HepG2 (cell line): ENCODE data around the gene SRRM3. TPM values are rescaled to one million over a fixed set of nuclear protein-coding genes. Genes with fewer than 3 reads are reported as not detected.

Experiments used
- ATAC-seq: fragments of 200-7000 bp; cut with Tn5 transposase; 3 replicates; pipeline ENCODE4 v1.9.1; 2020; ENCODE audit warnings: mild to moderate bottlenecking, moderate library complexity
- BruUV-seq: library from RNA; stranded (reverse); fragments of 400-500 nt; replicated peaks from 2 replicates; lab custom pipeline; 2021; lab: Mats Ljungman, UMichigan
- CTCF ChIA-PET: fragments of 300-600 bp; formaldehyde crosslinking; extraction: SDS; loops from one replicate; lab custom pipeline; 2021; ENCODE audit warnings: low total read pairs, inconsistent platforms, low intra/inter-chr PET ratio; lab: Yijun Ruan, JAX
- POLR2A ChIA-PET: fragments of 350-600 bp; sonication (Branson Sonifier 250); formaldehyde crosslinking; loops from one replicate; lab custom pipeline; 2020; ENCODE audit warnings: antibody characterized with exemption, inconsistent platforms; lab: Yijun Ruan, JAX
- DNase-seq: peaks from one replicate; pipeline ENCODE4 v3.0.0-alpha.2; 2015; ENCODE audit warnings: low spot score
- FAIRE-seq: peaks from 3 replicates; lab custom pipeline; 2011; peaks lifted over from hg19 to GRCh38; lab: Jason Lieb, UNC
- H2AFZ ChIP-seq: one replicate; pipeline ENCODE4 v1.6.1; 2011; ENCODE audit warnings: low read length, inconsistent platforms
- H3K27ac ChIP-seq: fragments of 300-600 bp; 3 replicates; pipeline ENCODE4 v1.8.0; 2011; ENCODE audit warnings: mixed run types, mild to moderate bottlenecking, mixed read lengths, low read length, inconsistent platforms; ENCODE audit not compliant: insufficient read depth; ENCODE audit errors: extremely low read length
- H3K27me3 ChIP-seq, 2 experiments: fragments of 200-600 bp in 1 of 2; 2 replicates in 1 of 2; 3 replicates in 1 of 2; pipeline versions ENCODE4 v1.6.0 to v1.8.0; 2011; ENCODE audit warnings: low read length in 2 of 2, mild to moderate bottlenecking in 2 of 2, moderate library complexity in 2 of 2, inconsistent platforms in 1 of 2; ENCODE audit not compliant: insufficient read depth in 2 of 2, control insufficient read depth in 1 of 2
- H3K36me3 ChIP-seq, 2 experiments: fragments of 200-600 bp in 1 of 2; replicated peaks in 1 of 2; 2 replicates in 1 of 2; 3 replicates in 1 of 2; pipeline versions ENCODE4 v1.5.1 to v1.8.0; 2011; ENCODE audit warnings: low read length in 2 of 2, inconsistent platforms in 1 of 2; ENCODE audit not compliant: insufficient read depth in 2 of 2, control insufficient read depth in 1 of 2
- H3K4me1 ChIP-seq: 2 replicates; pipeline ENCODE4 v1.5.1; 2012; ENCODE audit warnings: low read length, inconsistent platforms; ENCODE audit not compliant: insufficient read depth
- H3K4me2 ChIP-seq: 2 replicates; pipeline ENCODE4 v1.6.0; 2011; ENCODE audit warnings: low read depth, low read length, inconsistent platforms
- H3K4me3 ChIP-seq, 3 experiments: fragments of 200-600 bp in 1 of 3; sonication (generic), shearing (Covaris generic) in 1 of 3; replicated peaks in 1 of 3; 2 replicates each; pipeline ENCODE4 v1.5.1; 2011 to 2016; ENCODE audit warnings: low read length in 3 of 3, inconsistent platforms in 2 of 3, low read depth in 2 of 3, mild to moderate bottlenecking in 2 of 3, control low read depth in 1 of 3, mixed read lengths in 1 of 3; ENCODE audit not compliant: insufficient read depth in 1 of 3
- H3K79me2 ChIP-seq: one replicate; pipeline ENCODE4 v1.6.1; 2011; ENCODE audit warnings: low read length, inconsistent platforms; ENCODE audit not compliant: insufficient read depth
- H3K9ac ChIP-seq: 2 replicates; pipeline ENCODE4 v1.6.0; 2011; ENCODE audit warnings: mild to moderate bottlenecking, low read depth, low read length, inconsistent platforms; ENCODE audit not compliant: insufficient read depth
- H3K9me3 ChIP-seq: 2 replicates; pipeline ENCODE4 v1.5.1; 2012; ENCODE audit warnings: mild to moderate bottlenecking, low read length
- H4K20me1 ChIP-seq: 2 replicates; pipeline ENCODE4 v1.6.0; 2011; ENCODE audit warnings: inconsistent platforms, mild to moderate bottlenecking, low read length, moderate library complexity; ENCODE audit not compliant: insufficient read depth
- HHEX ChIP-seq: IDR thresholded peaks from 2 replicates; pipeline ENCODE4 v1.6.1; 2016; ENCODE audit warnings: control low read depth
- SP4 ChIP-seq: sonication (generic); formaldehyde crosslinking; IDR thresholded peaks from 2 replicates; pipeline ENCODE4 v1.8.1; 2023; ENCODE audit warnings: mild to moderate bottlenecking, missing genetic modification reagents
- ZNF121 ChIP-seq: sonication (generic); formaldehyde crosslinking; IDR thresholded peaks from 2 replicates; pipeline ENCODE4 v1.5.0; 2020; ENCODE audit warnings: mild to moderate bottlenecking, missing genetic modification reagents
- ZNF468 ChIP-seq: sonication (generic); formaldehyde crosslinking; IDR thresholded peaks from 2 replicates; pipeline ENCODE4 v1.8.0; 2022; ENCODE audit warnings: mild to moderate bottlenecking, moderate library complexity, missing genetic modification reagents
- ZNF543 ChIP-seq: sonication (generic); formaldehyde crosslinking; IDR thresholded peaks from 2 replicates; pipeline ENCODE4 v1.4.0; 2020; ENCODE audit warnings: mild to moderate bottlenecking, missing genetic modification reagents
- ZNF557 ChIP-seq: sonication (generic); formaldehyde crosslinking; IDR thresholded peaks from 2 replicates; pipeline ENCODE4 v1.4.0; 2020; ENCODE audit warnings: missing genetic modification reagents
- WGBS: methylation state at CpG from one replicate; pipeline ENCODE4 v1.1.6; 2017; ENCODE audit warnings: low lambda C conversion rate; 5-methylcytosine and 5-hydroxymethylcytosine counted together
- in situ Hi-C: cut with HindIII; loops from 2 replicates; pipeline ENCODE4 v1.10.0; 2017; ENCODE audit warnings: low pct_unique_long_range_greater_than_20kb; ENCODE audit not compliant: extremely low pct_ligation_motif_present
- intact Hi-C: fragments of 100-400 bp; cut with micrococcal nuclease; formaldehyde crosslinking; loops from one replicate; pipeline ENCODE4 v1.10.0; 2022; ENCODE audit not compliant: unreplicated experiment
- polyA plus RNA-seq, 8 experiments: library from polyadenylated mRNA; depleted of rRNA in 3 of 8; stranded (reverse) in 7 of 8; unstranded in 1 of 8; fragments of >200 nt; fragmentation: Illumina TruSeq in 4 of 8; extraction: Trizol in 4 of 8; gene quantifications; 2 replicates each; pipeline versions ENCODE4 v1.2.1 to v1.2.3, GENCODE V29; 2011 to 2016; ENCODE audit warnings: low read depth in 4 of 8, missing spikeins in 1 of 8, mixed read lengths in 1 of 8; ENCODE audit not compliant: insufficient read depth in 1 of 8
- total RNA-seq, 5 experiments: library from RNA; depleted of rRNA; stranded (reverse); fragments of >200 nt; fragmentation: Illumina TruSeq; extraction: Trizol; gene quantifications; 2 replicates each; pipeline ENCODE4 v1.2.3, GENCODE V29; 2016; ENCODE audit warnings: low read depth in 1 of 5

The SRRM3 gene
- total and polyA plus RNA-seq, 2 of the 13 experiments (the other 11 are each of a cell fraction or from before 2014, with no cell fraction given), result 0.13 to 0.54 TPM

DNA sequence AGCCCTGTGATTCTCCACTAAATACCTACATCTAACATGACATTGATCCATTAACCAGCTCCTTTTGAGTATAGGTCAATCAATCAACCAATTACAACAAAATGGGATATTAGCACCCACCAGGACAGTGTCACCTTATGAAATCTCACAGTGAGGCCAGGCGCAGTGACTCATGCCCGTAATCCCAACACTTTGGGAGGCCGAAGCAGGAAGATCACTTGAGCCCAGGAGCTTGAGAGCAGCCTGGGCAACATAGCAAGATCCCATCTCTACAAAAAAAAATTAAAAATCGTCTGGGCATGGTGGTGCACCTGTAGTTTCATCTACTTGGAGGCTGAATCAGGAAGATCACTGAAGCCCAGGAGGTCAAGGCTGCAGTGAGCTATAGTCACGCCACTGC, 28.5 kb downstream of the SRRM3 start:
- BruUV-seq, result no TSS peak
- peak; percentile 51; the same call in 1 of the 2 replicates for TF ChIP-seq ZNF121 (CRISPR knock-in tag)
- TF ChIP-seq HHEX (CRISPR knock-in tag), result no peak
- POLR2A ChIA-PET, result no interaction called here
- peaks cover 0 to 1% of the 10 kb centered on the region in 2 experiments; a peak in 1 of 5 replicates for H3K27me3 ChIP-seq
- H3K9ac ChIP-seq, result no peak overlapping the region
- 0 out of 2 replicates have a peak, but pooled peaks cover 6% of the 10 kb centered on the region for H4K20me1 ChIP-seq
- FAIRE-seq (no peak), ATAC-seq (no peak), DNase-seq (no peak)
- in situ Hi-C loops, result no loop called here
- no peak overlapping the region for H3K4me2 ChIP-seq
- peaks cover 42% of the 10 kb centered on the region for H3K4me1 ChIP-seq
- no peaks in the 10 kb centered on the region for H3K79me2 ChIP-seq
- H3K27ac ChIP-seq, result no peak overlapping the region
- no peak overlapping the region for H2AFZ ChIP-seq
- no peak overlapping the region for H3K4me3 ChIP-seq
- H3K9me3 ChIP-seq, result no peaks in the 10 kb centered on the region
- no peaks in the 10 kb centered on the region for H3K36me3 ChIP-seq
- CTCF ChIA-PET, result no interaction called here
- intact Hi-C loops, result no loop called here
- 34% methylated on average over 5 of the region's 5 CpGs for WGBS

DNA sequence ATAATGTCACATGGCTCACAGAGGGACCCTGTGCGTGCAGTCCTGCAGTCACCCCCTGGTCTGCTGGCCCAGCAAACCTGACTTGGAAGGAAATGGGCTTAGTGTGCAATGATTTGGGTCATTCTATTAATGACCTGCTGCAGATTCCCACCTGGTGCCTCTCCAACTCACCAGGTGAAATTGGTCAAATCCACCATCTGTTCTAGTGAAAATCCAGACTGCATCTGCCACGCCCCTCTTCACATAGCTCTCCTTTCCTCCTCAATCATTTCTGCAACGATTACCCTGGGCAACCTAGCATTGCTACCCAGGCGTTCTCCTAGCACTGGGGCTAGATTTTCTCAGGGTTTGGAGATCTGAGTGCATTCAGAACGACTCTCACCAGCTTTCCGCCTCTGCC, 29.4 kb downstream of the SRRM3 start:
- Histone ChIP-seq H3K4me3 (no peak overlapping the region), H3K36me3 (no peaks in the 10 kb centered on the region), H3K27me3 (peaks cover 0 to 1% of the 10 kb centered on the region in 2 experiments; a peak in 1 of 5 replicates), H3K27ac (no peak overlapping the region), H3K9ac (no peak overlapping the region), H3K9me3 (no peaks in the 10 kb centered on the region), H2AFZ (no peak overlapping the region), H3K4me1 (peaks cover 44% of the 10 kb centered on the region), H4K20me1 (0 out of 2 replicates have a peak, but pooled peaks cover 1% of the 10 kb centered on the region), H3K4me2 (no peak overlapping the region), H3K79me2 (no peaks in the 10 kb centered on the region)
- WGBS, result 48% methylated on average over 6 of the region's 6 CpGs
- POLR2A ChIA-PET, result no interaction called here
- ATAC-seq (no peak), DNase-seq (no peak), FAIRE-seq (no peak)
- in situ Hi-C loops (no loop called here), intact Hi-C loops (no loop called here)
- CTCF ChIA-PET, result no interaction called here
- TF ChIP-seq ZNF557 (no peak), SP4 (CRISPR knock-in tag) (no peak), ZNF468 (CRISPR knock-in tag) (no peak), ZNF543 (CRISPR knock-in tag) (no peak)
- no TSS peak for BruUV-seq
